Smooth muscle cell of trachea (primary cell): Measurements from ENCODE around the gene EBLN2. TPM values are rescaled to one million over a fixed set of nuclear protein-coding genes. Genes with fewer than 3 reads are reported as not detected.

Experiments used
- total RNA-seq: library from RNA; depleted of rRNA; stranded (reverse); fragments of >200 nt; gene quantifications from 2 replicates; pipeline ENCODE4 v1.2.1, GENCODE V29; 2014

Gene EBLN2
- total RNA-seq, result 2.3 and 6.1 TPM in 2 replicates

DNA sequence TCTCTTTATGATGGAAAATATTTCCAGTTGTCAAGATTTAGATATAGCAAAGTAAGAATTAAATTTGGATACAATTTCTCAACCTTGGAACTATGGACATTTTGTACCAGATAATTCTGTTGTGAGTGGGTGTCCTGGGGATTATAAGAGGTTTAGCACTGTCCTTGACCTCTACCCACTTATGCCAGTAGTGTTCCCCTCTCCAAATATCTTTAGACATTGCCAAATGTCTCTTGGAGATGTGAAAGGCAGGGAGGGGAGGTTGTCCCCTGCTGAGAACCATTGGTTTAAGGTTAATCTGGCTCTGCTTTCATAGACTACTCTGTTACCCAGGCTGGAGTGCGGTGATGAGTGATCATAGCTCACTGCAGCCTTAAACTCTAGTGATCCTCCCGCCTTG is at the start of gene EBLN2:
Gene EBLN2 (plus strand): TSS at position 244 of the 400 bp plus-strand sequence. CDS start 423 bp downstream, outside the sequence.

Other genes starting within 250 kb of the EBLN2 start
- gene SHQ1, start 213.2 kb upstream of the EBLN2 start, total RNA-seq, result 17.2 and 23.0 TPM in 2 replicates
- 26.0 and 32.4 TPM in 2 replicates for gene GXYLT2, start 173.6 kb upstream of the EBLN2 start, total RNA-seq
- 57.7 and 61.7 TPM in 2 replicates for gene PPP4R2, start 64.8 kb upstream of the EBLN2 start, total RNA-seq